GM18498 (cell line): ENCODE measurements around the gene L1TD1.
"Not testable (repeated sequence)": the region's sequence is repeated elsewhere in the genome, so short reads cannot be mapped to it uniquely, and the experiment has no call there.

ENCODE experiments used
- ATAC-seq: cut with Tn5 transposase; IDR thresholded peaks from one replicate; pipeline ENCODE4 v1.9.1; 2021; ENCODE audit warnings: mild to moderate bottlenecking, moderate library complexity; ENCODE audit not compliant: unreplicated experiment

Gene L1TD1

GRCh38 chr1:62232871-62233278, 38.2 kb downstream of the L1TD1 start:
- ATAC-seq = no peak

- ATAC-seq = no peak
These were observed 39.3 kb downstream of the L1TD1 start for GRCh38 chr1:62233926-62234450.

GRCh38 chr1:62234688-62235087, 40.0 kb downstream of the L1TD1 start:
- ATAC-seq = no peak

GRCh38 chr1:62235576-62235975, 40.9 kb downstream of the L1TD1 start:
- no peak for ATAC-seq

- no peak for ATAC-seq
These were observed 42.7 kb downstream of the L1TD1 start for GRCh38 chr1:62237361-62237760.

GRCh38 chr1:62237950-62238374, 43.3 kb downstream of the L1TD1 start:
- ATAC-seq = no peak

GRCh38 chr1:62238507-62238906, 43.9 kb downstream of the L1TD1 start:
- no peak for ATAC-seq

- not testable (repeated sequence) for ATAC-seq
These were observed 45.2 kb downstream of the L1TD1 start for GRCh38 chr1:62239652-62240403.

GRCh38 chr1:62240651-62241370, 46.2 kb downstream of the L1TD1 start:
- ATAC-seq = no peak

GRCh38 chr1:62241371-62242131, 46.9 kb downstream of the L1TD1 start:
- no peak for ATAC-seq

- ATAC-seq = not testable (repeated sequence)
These were observed 49.7 kb downstream of the L1TD1 start for GRCh38 chr1:62244380-62244779.

GRCh38 chr1:62245201-62245600, 50.6 kb downstream of the L1TD1 start:
- no peak for ATAC-seq

- no peak for ATAC-seq
These were observed 52.9 kb downstream of the L1TD1 start for GRCh38 chr1:62247391-62248168.

- no peak for ATAC-seq
These were observed 55.6 kb downstream of the L1TD1 start for GRCh38 chr1:62250126-62250726.

- no peak for ATAC-seq
These were observed 64.9 kb downstream of the L1TD1 start for GRCh38 chr1:62259551-62259950.

GRCh38 chr1:62260688-62261087, 66.0 kb downstream of the L1TD1 start:
- ATAC-seq = no peak
